ENCODE data around the gene LBHD1.

GRCh38 chr11:62615521-62615920 is 56.5 kb downstream of the LBHD1 start:
- no peak for TF ChIP-seq CTBP1 (IDR thresholded peaks at IDR 0.05; ENCODE audit: borderline replicate concordance)
- TF ChIP-seq SP1 (IDR thresholded peaks at IDR 0.05), result no peak
- no peak for TF ChIP-seq NFRKB (IDR thresholded peaks at IDR 0.05)

All from HEK293T (cell line).